Adrenal gland (tissue), 12 donors: ENCODE measurements around the gene AQP1. TPM values are rescaled to one million over a fixed set of nuclear protein-coding genes. Genes with fewer than 3 reads are reported as not detected.
A peak's percentile ranks its signal among the peaks of the same experiment; 100 is the strongest.

ENCODE experiments used
- DNase-seq, 7 donors: peaks; one replicate each; pipeline ENCODE4 v3.0.0-alpha.2; 2019 to 2020
- H3K27ac ChIP-seq, 5 donors: fragments of 200-600 bp; sonication (generic) in 4 of 5; 1 replicate in 3 of 5; 2 replicates in 2 of 5; pipeline versions ENCODE4 v1.5.1 to v1.8.0; 2016 to 2020; ENCODE audit warnings: mild to moderate bottlenecking in 1 of 5
- H3K27me3 ChIP-seq: fragments of 200-600 bp; 2 replicates; pipeline ENCODE4 v1.8.0; 2021
- H3K36me3 ChIP-seq, 2 donors: fragments of 200-600 bp; replicated peaks in 1 of 2; 1 replicate in 1 of 2; 2 replicates in 1 of 2; pipeline versions ENCODE4 v1.5.1 to v1.8.0; 2018 to 2022
- H3K4me1 ChIP-seq, 2 donors: fragments of 200-600 bp; replicated peaks in 1 of 2; 1 replicate in 1 of 2; 2 replicates in 1 of 2; pipeline versions ENCODE4 v1.5.1 to v1.8.0; 2018 to 2021
- H3K4me3 ChIP-seq, 4 donors: fragments of 200-600 bp; sonication (generic) in 3 of 4; one replicate each; pipeline ENCODE4 v1.5.1; 2016 to 2018
- H3K9me3 ChIP-seq, 3 donors: fragments of 200-600 bp; sonication (generic) in 1 of 3; replicated peaks in 1 of 3; 1 replicate in 2 of 3; 2 replicates in 1 of 3; pipeline versions ENCODE4 v1.5.1 to v1.8.0; 2016 to 2021
- POLR2A ChIP-seq, 2 donors: fragments of 450-650 bp; IDR thresholded peaks; one replicate each; pipeline ENCODE4 v1.6.1; 2017; ENCODE audit warnings: antibody characterized with exemption in 2 of 2, mild to moderate bottlenecking in 2 of 2, moderate library complexity in 1 of 2
- WGBS, 4 donors: extraction: QIAGEN DNeasy Blood & Tissue Kit in 2 of 4; methylation state at CpG; one replicate each; pipeline versions ENCODE4 v1.1.5 to v1.1.7; 2013 to 2017; 5-methylcytosine and 5-hydroxymethylcytosine counted together
- intact Hi-C, 2 donors: fragments of 100-400 bp; cut with DNase I; formaldehyde crosslinking; loops; one replicate each; pipeline versions ENCODE4 v1.14.1 to v1.15.0; 2022 to 2023
- polyA plus RNA-seq, 3 donors: library from polyadenylated mRNA; stranded (reverse); fragments of 200-250 nt in 2 of 3; fragments of 350-450 nt in 1 of 3; fragmentation: Illumina TruSeq in 1 of 3; extraction: RNeasy Lipid Tissue Mini Kit (QIAGEN cat#74804) in 1 of 3; gene quantifications; one replicate each; pipeline ENCODE4 v1.2.3, GENCODE V29; 2013 to 2014
- total RNA-seq, 9 donors: library from RNA; depleted of rRNA in 4 of 9; stranded (reverse); fragments of >200 nt in 4 of 9; fragments of 120-200 nt in 1 of 9; fragmentation: NEBNext Ultra II Directional in 1 of 9; extraction: Animal tissue kit (Norgen Biotek cat#: 25700) in 1 of 9; gene quantifications; one replicate each; pipeline versions ENCODE4 v1.1.0 to v1.2.4, GENCODE V29; 2013 to 2023
- TF ChIP-seq, protein P1 (sequence below), 6 experiments: fragments of 450-650 bp in 4 of 6; fragments of 200-600 bp in 2 of 6; sonication (generic) in 1 of 6; IDR thresholded peaks; 1 replicate in 5 of 6; 2 replicates in 1 of 6; pipeline versions ENCODE4 v1.5.1 to v1.8.0; 2016 to 2021; ENCODE audit warnings: antibody characterized with exemption in 6 of 6, mild to moderate bottlenecking in 2 of 6, moderate library complexity in 1 of 6
- donor health status: healthy with polysubstance abuse.
- donor health status: Bipolar disorder and iron deficiency.
- donor health status: DM: yes; HTN: yes; CAD: no.
- donor health status: DM: no; HTN: no; CAD: no.
- donor health status: DM: no; HTN: no; CAD: no.
- donor health status: DM: yes; HTN: yes; CAD: no.

Gene AQP1
- total and polyA plus RNA-seq, 12 donors: 7.6 to 77.4 (median 40.5) TPM

DNA sequence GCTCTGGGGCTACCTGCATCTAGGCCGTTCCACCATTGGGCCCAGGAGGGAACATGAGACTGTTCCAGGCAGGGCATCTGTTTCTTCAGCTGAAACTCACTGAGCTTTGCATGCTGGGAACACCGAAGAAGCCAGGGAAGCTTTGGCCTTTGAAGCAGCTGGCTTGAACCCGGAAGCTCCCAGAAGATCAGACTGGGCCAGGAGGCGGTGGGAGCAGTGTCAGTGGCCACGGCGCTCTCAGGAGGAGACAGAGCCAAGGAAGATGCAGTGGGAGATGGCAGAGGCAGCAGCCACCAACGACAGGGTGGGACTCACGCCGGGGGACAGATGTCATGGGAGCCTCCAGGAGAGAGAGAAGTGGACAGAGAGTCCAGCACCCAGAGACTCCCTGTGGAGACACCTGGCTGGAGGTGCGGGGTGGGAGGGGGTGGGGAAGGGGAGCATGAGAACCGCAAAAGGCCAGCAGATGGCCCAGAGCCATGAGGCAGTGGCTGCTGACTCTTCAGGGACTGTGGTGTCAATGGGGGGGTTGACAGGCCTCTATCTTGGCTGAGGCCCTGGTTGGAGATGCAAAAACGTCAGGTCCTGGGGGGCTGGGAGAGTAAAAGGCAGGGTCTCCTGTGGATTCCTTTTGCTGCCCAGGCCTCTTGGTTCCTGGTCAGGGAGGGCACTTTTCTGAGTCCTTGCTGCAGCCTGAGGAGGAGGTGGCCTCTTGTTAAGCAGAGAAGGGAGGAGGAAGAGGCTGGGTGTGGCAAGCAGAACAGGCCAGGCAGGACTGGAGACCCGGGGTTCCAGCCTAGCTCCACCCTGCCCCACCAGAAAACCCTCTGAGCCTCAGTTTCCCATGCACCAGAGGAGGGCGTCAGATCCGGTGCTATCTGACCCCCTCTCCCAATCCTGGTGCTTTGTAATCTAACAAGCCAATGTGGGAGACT lies 6.3 kb upstream of the AQP1 start:
- intact Hi-C loops: no loop called here
- TF ChIP-seq, protein P1, sequence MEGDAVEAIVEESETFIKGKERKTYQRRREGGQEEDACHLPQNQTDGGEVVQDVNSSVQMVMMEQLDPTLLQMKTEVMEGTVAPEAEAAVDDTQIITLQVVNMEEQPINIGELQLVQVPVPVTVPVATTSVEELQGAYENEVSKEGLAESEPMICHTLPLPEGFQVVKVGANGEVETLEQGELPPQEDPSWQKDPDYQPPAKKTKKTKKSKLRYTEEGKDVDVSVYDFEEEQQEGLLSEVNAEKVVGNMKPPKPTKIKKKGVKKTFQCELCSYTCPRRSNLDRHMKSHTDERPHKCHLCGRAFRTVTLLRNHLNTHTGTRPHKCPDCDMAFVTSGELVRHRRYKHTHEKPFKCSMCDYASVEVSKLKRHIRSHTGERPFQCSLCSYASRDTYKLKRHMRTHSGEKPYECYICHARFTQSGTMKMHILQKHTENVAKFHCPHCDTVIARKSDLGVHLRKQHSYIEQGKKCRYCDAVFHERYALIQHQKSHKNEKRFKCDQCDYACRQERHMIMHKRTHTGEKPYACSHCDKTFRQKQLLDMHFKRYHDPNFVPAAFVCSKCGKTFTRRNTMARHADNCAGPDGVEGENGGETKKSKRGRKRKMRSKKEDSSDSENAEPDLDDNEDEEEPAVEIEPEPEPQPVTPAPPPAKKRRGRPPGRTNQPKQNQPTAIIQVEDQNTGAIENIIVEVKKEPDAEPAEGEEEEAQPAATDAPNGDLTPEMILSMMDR (IDR thresholded peaks at IDR 0.05): no peak
- no peak for TF ChIP-seq POLR2A (IDR thresholded peaks at IDR 0.05)
- Histone ChIP-seq H3K4me1 (peaks cover 0 to 4% of the 10 kb centered on the region in 2 donors), H3K9me3 (no peaks in the 10 kb centered on the region), H3K4me3 (no peak overlapping the region), H3K27ac (no peak overlapping the region), H3K36me3 (no peaks in the 10 kb centered on the region), H3K27me3 (no peaks in the 10 kb centered on the region)
- WGBS, 4 donors: 80 to 89% (median 85%) methylated on average over 10 to 15 of the region's 15 CpGs
- DNase-seq: no peak

DNA sequence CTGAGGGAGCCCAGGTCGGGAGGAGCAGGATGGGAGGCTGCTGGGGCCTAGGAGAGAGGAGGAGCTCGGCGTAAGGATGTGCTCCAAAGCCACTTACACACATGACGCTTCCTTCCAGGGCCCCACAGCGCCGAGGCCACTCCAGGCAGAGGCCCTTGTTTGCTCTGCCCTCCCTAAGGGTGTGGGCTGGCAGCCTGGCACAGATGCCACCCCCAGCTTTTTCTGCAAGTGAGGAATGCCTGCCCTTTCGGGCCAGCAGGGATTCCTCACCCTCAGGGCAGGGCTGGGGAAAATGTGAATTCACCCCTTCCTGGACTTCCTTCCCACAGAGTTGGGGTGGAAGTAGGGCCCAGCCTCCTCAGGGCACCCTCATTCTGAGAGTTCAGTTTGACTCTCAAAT lies 5.6 kb upstream of the AQP1 start:
- Histone ChIP-seq H3K36me3 (no peaks in the 10 kb centered on the region), H3K4me3 (no peak overlapping the region), H3K4me1 (peaks cover 0 to 4% of the 10 kb centered on the region in 2 donors), H3K27me3 (no peaks in the 10 kb centered on the region), H3K27ac (no peak overlapping the region), H3K9me3 (no peaks in the 10 kb centered on the region)
- DNase-seq: no peak
- no peak for TF ChIP-seq POLR2A (IDR thresholded peaks at IDR 0.05)
- TF ChIP-seq, protein P1 (IDR thresholded peaks at IDR 0.05): no peak
- intact Hi-C loops: no loop called here
- 40 to 87% (median 83%) methylated on average over 1 to 7 of the region's 7 CpGs for WGBS, 4 donors

DNA sequence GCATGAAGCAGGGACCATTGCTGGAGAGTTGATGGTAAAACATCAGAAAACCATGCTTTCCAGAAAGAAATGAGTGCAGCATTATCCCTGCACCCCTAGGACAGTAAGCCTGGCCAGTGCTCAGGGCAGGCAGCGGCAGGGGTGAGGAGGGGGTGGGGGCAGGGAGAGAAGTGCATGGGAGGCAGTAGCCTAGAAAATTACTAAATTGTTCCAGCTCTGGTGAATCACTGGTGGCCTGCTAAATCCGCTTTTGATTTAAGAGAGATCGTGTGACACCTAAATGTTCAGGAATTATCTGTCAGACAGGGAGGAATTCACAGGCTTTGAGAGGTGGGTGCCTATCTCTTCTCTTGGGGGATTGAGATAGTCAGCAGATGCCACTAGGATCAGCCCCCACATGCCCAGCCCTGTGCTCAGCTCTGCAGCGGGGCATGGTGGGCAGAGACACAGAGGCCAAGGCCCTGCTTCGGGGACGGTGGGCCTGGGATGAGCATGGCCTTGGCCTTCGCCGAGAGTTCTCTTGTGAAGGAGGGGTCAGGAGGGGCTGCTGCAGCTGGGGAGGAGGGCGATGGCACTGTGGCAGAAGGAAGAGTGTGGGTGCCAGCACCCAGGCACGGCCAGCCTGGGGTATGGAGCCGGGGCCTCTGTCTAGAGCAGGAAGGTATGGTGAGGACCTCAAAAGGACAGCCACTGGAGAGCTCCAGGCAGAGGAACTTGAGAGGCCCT lies 5.0 kb upstream of the AQP1 start:
- H3K4me3 ChIP-seq: no peak overlapping the region
- H3K27me3 ChIP-seq: no peaks in the 10 kb centered on the region
- peak overlapping the region in 1 of 5 donors; percentile 14 for H3K27ac ChIP-seq
- peaks cover 0 to 4% of the 10 kb centered on the region in 2 donors for H3K4me1 ChIP-seq
- intact Hi-C loops: no loop called here
- TF ChIP-seq, protein P1 (IDR thresholded peaks at IDR 0.05): no peak
- TF ChIP-seq POLR2A (IDR thresholded peaks at IDR 0.05): no peak
- no peaks in the 10 kb centered on the region for H3K36me3 ChIP-seq
- 61 to 73% (median 70%) methylated on average over 9 to 11 of the region's 11 CpGs for WGBS, 4 donors
- DNase-seq: peak in 4 of 7 donors; percentile 41 to 81 (median 60)
- H3K9me3 ChIP-seq: no peaks in the 10 kb centered on the region

DNA sequence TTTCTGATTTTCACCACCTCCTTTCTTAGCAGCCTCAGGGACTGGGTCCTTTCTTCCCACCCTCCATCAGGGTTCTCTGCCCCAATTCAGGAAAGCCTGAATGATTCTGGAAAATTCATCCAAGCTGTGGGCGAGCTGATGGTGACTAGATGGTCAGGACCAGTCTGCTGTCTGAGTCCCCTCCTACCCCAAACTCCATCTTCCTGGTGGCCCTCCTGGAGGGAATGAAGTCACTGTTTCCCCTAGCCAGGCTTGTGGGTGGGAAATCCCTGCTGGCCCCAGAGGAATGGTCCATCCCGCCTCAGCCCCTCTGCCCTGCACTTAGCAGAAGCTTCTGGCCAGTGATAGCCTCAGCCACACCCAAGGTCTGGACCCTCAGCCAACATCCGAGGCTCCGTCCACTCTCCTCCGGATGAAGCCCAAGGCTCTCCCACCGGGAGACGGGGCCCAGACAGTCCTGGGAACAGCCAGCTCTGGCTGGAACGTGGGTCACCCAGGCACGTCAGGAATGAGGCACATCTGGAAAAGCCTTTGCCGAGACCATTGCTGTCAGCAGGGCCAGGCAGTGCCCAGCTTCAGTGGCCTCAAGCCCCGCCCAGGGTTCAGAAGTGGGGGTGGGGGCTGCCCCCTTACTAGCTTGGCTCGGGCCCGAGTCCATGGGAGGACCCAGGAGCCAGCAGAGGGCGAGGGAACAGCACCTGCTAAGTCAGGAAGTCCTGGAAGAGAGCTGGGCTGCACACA lies 4.0 kb upstream of the AQP1 start:
- H3K4me1 ChIP-seq: peaks cover 0 to 4% of the 10 kb centered on the region in 2 donors
- TF ChIP-seq POLR2A (IDR thresholded peaks at IDR 0.05): no peak
- TF ChIP-seq, protein P1 (IDR thresholded peaks at IDR 0.05): no peak
- no peaks in the 10 kb centered on the region for H3K27me3 ChIP-seq
- intact Hi-C loops: no loop called here
- no peak overlapping the region for H3K4me3 ChIP-seq
- no peaks in the 10 kb centered on the region for H3K36me3 ChIP-seq
- H3K27ac ChIP-seq: peak overlapping the region in 1 of 5 donors; percentile 22
- H3K9me3 ChIP-seq: no peaks in the 10 kb centered on the region
- no peak for DNase-seq
- 83 to 100% (median 89%) methylated on average over 1 to 14 of the region's 14 CpGs for WGBS, 4 donors
